Stimulated activated naive CD8-positive, alpha-beta T cell treated with anti-CD3 and anti-CD28 coated beads, Interleukin-15, Interleukin-2, amounts not matched to agents 100 ng/mL and 50 ng/mL, for 24 hours (primary cell): ENCODE measurements around the gene UBE2I.
"Not testable (repeated sequence)": the region's sequence is repeated elsewhere in the genome, so short reads cannot be mapped to it uniquely, and the experiment has no call there.

Experiments used
- H3K27ac Mint-ChIP-seq: one replicate; pipeline ENCODE4 v1.8.0; 2021; ENCODE audit warnings: mild to moderate bottlenecking, mixed read lengths
- H3K27me3 Mint-ChIP-seq: one replicate; pipeline ENCODE4 v1.8.0; 2021; ENCODE audit warnings: mixed read lengths
- H3K36me3 Mint-ChIP-seq: one replicate; pipeline ENCODE4 v1.8.0; 2021; ENCODE audit warnings: low read depth, mixed read lengths
- H3K4me1 Mint-ChIP-seq: one replicate; pipeline ENCODE4 v1.8.0; 2021; ENCODE audit warnings: low read depth, mixed read lengths
- H3K4me3 Mint-ChIP-seq: one replicate; pipeline ENCODE4 v1.8.0; 2021; ENCODE audit warnings: mild to moderate bottlenecking, mixed read lengths
- H3K9me3 Mint-ChIP-seq: one replicate; pipeline ENCODE4 v1.8.0; 2021; ENCODE audit warnings: mixed read lengths

The UBE2I gene

DNA sequence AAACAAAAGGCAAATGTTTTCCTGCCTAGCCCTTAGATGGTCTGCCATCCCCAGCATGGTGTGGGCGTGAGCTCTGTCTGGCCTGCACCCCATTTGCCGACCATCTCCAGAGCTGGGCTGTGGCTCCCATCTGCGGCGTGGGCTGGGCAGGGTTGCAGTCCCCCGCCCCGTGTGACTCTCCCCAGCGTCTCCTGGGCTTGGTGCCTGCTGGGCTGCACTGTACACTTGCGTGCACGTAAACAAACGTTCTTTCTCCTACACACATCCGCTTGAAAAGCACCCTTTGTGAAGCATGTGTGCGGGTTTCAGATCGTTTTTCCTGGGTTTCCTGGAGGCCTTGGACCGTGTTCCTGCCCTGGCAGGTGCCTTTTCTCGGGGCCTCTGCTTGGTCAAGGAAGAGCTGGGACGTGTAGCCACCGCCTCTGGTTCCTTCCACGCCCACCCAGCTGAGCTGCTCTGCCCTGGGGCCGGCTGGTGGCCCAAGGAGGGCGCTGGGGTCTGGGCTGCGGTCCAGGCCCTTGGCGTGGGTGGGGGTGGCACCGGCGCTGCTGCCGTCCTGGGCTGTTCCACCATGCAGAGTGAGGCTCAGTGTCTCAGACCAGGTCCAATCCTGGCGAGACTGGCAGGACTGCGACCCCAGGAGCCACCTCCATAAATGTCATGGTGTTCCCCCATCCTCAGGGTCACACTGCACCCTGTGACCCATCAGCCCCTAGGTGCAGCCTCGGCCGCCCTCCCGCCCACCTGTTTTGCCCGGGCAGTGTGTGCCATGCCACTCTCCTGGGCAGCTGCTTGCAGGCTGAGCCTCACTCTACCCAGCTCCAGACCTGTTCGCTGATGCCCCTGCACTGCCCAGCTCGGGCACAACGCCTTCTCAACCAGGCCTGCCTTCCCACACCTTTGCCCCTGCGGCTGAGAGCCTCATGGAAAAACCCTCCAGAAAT, 14.1 kb downstream of the UBE2I start:
- no peaks in the 10 kb centered on the region for H3K4me1 Mint-ChIP-seq

DNA sequence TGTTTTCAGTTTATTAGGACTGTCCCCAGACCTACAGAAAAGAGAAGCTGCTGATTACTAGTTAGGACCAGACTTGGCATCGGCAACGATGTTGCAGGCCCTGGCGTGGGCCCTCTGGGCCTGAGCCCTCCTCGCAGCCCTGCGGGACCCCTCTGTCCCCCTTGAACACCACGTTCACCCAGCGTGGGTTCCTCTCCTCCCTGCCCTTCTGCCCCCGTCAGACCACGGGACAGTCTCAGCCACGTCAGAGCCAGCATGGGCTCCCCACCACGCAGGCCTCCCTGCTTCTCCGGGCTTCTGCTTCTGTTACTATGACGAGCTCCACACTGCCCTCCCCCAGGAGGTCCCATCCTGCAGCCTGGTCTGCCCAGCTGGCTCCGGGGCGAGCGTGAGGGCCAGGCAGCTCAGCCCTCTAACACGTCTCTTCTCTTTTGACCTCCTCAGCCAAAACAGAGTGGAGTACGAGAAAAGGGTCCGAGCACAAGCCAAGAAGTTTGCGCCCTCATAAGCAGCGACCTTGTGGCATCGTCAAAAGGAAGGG, 14.9 kb downstream of the UBE2I start:
- Mint-ChIP-seq H3K4me1 (no peaks in the 10 kb centered on the region), H3K27me3 (no peaks in the 10 kb centered on the region), H3K9me3 (no peaks in the 10 kb centered on the region), H3K27ac (no peak overlapping the region), H3K36me3 (peaks cover 24% of the 10 kb centered on the region), H3K4me3 (no peak overlapping the region)

More for the DNA sequence above, 14.1 kb downstream of the UBE2I start:
- H3K9me3 Mint-ChIP-seq, result no peaks in the 10 kb centered on the region
- H3K4me3 Mint-ChIP-seq, result no peak overlapping the region
- no peak overlapping the region for H3K27ac Mint-ChIP-seq
- H3K36me3 Mint-ChIP-seq, result peaks cover 32% of the 10 kb centered on the region
- no peaks in the 10 kb centered on the region for H3K27me3 Mint-ChIP-seq

DNA sequence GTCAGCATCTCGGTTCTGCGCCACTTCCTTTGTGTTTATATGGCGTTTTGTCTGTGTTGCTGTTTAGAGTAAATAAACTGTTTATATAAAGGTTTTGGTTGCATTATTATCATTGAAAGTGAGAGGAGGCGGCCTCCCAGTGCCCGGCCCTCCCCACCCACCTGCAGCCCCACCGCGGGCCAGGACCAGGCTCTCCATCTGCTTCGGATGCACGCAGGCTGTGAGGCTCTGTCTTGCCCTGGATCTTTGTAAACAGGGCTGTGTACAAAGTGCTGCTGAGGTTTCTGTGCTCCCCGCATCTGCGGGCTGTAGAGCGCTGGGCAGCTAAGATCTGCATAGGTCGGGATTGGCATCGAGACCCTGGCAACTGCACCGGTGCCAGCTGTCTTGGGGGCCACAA, 15.8 kb downstream of the UBE2I start:
- H3K27ac Mint-ChIP-seq, result no peak overlapping the region
- no peaks in the 10 kb centered on the region for H3K9me3 Mint-ChIP-seq
- H3K27me3 Mint-ChIP-seq, result no peaks in the 10 kb centered on the region
- H3K4me3 Mint-ChIP-seq, result no peak overlapping the region
- H3K36me3 Mint-ChIP-seq, result peaks cover 15% of the 10 kb centered on the region
- no peaks in the 10 kb centered on the region for H3K4me1 Mint-ChIP-seq

DNA sequence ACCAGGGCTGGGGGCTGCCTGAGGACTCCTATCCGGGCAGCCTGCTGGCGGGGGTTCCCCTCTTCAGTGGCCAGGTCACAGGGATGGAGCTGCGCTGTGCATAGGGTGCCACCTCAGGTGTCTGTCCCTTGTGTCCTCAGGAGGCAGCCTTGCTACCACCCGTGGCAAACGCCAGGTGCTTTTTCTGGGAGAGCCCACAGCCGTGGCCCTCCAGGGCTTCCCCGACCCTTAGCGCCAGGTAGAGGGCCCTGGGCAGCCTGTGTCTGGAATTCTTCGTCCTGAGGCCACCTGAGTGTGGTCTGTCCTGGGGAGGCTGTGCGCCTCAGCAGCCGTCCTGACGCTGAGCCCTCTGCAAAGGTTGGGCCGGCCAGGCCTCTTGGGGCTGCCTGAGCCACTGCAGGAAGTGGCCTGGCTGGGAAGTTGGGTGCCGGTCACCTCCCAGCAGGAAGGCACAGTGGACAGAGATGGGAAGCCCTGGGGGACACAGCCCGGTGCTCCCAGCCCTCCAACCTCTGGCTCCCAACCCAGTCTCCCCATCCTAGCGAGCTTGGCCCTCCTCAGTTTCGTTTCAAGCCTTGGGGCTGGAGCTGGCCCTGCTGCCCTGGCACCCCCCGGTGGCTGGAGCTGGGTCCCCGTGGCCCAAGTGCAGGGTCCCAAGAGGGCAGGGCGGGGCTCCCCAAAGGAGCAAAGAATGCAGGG, 16.4 kb downstream of the UBE2I start:
- no peaks in the 10 kb centered on the region for H3K4me1 Mint-ChIP-seq
- peaks cover 12% of the 10 kb centered on the region for H3K36me3 Mint-ChIP-seq
- no peak overlapping the region for H3K27ac Mint-ChIP-seq
- no peaks in the 10 kb centered on the region for H3K9me3 Mint-ChIP-seq
- H3K27me3 Mint-ChIP-seq, result no peaks in the 10 kb centered on the region
- H3K4me3 Mint-ChIP-seq, result no peak overlapping the region

DNA sequence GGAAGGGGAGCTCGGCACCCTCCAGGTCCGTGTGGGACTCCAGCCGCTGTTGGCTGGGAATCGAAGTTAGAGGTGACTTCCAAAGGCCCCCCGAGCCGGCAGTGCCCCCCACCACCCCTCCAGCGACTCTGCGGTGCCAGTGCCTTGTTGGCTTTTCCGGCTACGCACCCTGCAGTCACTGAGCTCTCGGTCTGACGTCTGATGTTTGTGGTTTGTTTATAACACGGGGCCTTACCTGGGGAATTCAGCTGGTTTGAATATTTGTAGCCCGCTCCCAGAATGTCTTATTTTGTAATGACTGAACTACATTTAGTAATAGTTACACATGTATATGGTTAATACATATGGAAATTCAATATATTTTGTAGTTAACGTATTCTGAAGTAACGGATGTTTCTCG, 17.0 kb downstream of the UBE2I start:
- peaks cover 2% of the 10 kb centered on the region for H3K27me3 Mint-ChIP-seq
- no peaks in the 10 kb centered on the region for H3K9me3 Mint-ChIP-seq
- no peak overlapping the region for H3K27ac Mint-ChIP-seq
- H3K4me3 Mint-ChIP-seq, result no peak overlapping the region
- H3K36me3 Mint-ChIP-seq, result peaks cover 12% of the 10 kb centered on the region
- peaks cover 3% of the 10 kb centered on the region for H3K4me1 Mint-ChIP-seq

DNA sequence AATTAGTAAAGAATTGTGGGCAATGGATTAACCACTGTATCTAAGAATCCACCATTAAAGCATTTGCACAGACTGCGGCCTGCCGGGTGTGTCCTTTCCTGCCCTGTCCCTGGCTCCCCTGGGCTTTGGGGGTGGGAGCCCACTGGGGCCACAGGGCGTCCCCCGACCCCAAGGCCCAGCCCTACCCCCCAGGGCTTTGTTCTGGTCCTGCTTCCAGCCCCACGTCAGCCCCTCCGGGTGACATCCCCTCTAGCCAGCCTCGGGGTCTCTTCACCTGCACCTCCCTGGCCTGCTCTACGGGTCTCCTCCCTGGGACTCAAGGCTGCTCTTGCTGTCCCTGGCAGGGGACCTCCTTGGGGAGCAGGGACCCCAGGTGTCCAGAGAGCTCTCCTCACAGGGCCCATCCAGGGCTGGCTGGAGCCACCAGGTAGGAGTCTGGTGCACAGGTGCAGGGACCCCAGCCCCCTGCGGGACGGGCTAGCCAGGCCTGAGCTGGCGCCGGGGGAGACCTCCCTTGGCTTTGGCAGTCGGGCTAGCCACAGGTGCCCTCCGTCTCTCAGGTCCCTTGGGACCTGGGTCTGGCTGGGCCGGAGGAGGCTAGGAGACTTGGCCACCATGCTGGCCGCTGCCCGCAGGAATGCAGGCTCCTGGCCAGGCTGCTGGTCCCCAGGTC, 17.6 kb downstream of the UBE2I start:
- Mint-ChIP-seq H3K27me3 (peaks cover 6% of the 10 kb centered on the region), H3K27ac (no peak overlapping the region), H3K4me3 (no peak overlapping the region), H3K9me3 (no peaks in the 10 kb centered on the region), H3K36me3 (peaks cover 12% of the 10 kb centered on the region), H3K4me1 (peaks cover 7% of the 10 kb centered on the region)

DNA sequence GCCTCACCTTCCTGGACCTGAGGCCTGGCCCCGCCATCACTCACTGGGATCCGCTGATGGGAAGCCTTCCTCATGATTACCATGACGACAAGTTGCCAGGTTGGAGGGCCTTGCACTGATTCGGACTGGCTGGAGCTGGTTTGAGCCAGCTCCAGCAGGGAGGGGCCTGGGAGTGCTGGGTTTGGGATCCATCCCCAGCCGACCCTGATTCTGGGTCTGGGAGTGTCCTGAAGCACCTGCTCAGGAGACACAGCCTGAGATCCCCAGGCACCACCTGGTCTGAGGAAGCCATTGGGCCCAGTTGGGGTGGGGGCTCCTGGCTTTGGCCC, 18.1 kb downstream of the UBE2I start:
- Mint-ChIP-seq H3K27ac (no peak overlapping the region), H3K4me3 (no peak overlapping the region)

DNA sequence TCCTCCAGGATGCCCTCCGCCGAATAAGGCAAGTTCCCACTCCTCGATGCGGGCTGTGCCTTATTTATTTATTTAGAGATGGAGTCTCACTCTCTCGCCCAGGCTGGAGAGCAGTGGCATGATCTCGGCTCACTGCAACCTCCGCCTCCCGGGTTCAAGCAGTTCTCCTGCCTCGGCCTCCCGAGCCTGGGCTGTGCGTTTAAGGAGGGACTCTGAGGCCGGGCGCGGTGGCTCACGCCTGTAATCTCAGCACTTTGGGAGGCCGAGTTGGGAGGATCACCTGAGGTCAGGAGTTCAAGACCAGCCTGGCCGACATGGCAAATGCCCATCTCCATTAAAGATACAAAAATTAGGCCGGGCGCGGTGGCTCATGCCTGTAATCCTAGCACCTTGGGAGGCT, 18.7 kb downstream of the UBE2I start:
- not testable (repeated sequence) for H3K27ac Mint-ChIP-seq, H3K9me3 Mint-ChIP-seq, H3K4me3 Mint-ChIP-seq
- H3K4me1 Mint-ChIP-seq, result peaks cover 14% of the 10 kb centered on the region
- H3K36me3 Mint-ChIP-seq, result peaks cover 12% of the 10 kb centered on the region
- peaks cover 13% of the 10 kb centered on the region for H3K27me3 Mint-ChIP-seq

More for the DNA sequence above, 18.1 kb downstream of the UBE2I start:
- H3K9me3 Mint-ChIP-seq, result no peaks in the 10 kb centered on the region
- H3K4me1 Mint-ChIP-seq, result peaks cover 12% of the 10 kb centered on the region
- peaks cover 12% of the 10 kb centered on the region for H3K36me3 Mint-ChIP-seq
- H3K27me3 Mint-ChIP-seq, result peaks cover 11% of the 10 kb centered on the region

DNA sequence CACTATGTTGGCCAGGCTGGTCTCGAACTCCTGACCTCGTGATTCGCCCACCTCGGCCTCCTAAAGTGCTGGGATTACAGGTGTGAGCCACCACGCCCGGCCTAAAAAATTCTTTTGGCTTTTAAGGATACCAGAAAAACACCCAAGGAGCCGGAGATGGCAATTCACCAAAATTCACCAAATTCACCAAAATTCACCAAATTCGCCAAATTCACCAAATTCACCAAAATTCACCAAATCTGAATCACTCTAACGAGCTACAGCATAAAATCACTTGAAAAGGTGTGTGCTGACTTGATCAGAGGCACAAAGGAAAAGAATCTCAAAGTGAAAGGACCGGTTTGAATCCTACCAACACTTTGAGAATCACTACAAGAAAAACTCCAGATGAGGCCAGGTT, 19.5 kb downstream of the UBE2I start:
- not testable (repeated sequence) for H3K27ac Mint-ChIP-seq, H3K4me3 Mint-ChIP-seq, H3K36me3 Mint-ChIP-seq, H3K9me3 Mint-ChIP-seq
- Mint-ChIP-seq H3K4me1 (peaks cover 14% of the 10 kb centered on the region), H3K27me3 (peaks cover 13% of the 10 kb centered on the region)

DNA sequence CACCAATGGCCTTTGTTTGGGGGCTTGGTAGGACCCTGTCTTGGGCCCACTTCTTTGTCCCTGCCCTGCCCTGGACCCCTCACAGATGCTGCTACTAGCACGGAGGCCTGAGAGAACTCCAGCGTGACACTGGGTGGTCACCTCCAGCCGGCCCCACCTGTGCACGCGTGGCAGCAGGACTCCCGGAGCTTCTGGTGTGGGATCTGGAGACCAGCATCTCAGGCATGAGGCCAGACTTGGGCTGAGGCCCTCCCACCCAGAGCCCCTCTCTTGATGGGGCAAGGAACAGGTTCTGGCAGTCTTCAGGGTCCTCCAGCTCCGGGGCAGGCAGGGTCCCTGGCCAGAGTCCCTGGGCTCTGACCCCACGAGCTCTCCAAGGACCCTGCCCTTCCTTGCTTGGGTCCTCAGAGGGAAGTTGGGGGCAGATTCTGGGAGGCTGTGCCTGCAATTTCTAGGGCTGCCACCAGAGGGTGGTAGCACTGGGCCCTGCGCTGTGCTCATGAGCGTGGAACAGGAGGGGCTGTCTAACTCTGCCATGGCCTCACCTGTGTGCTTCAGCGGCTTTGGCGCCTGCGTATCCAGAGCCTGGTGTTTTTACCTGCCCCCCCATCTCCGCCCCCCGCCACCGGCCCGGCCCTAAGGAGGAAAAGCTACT, 21.0 kb downstream of the UBE2I start:
- peaks cover 4% of the 10 kb centered on the region for H3K36me3 Mint-ChIP-seq
- H3K27ac Mint-ChIP-seq, result no peak overlapping the region
- no peaks in the 10 kb centered on the region for H3K9me3 Mint-ChIP-seq
- H3K4me1 Mint-ChIP-seq, result peaks cover 14% of the 10 kb centered on the region
- H3K4me3 Mint-ChIP-seq, result no peak overlapping the region
- H3K27me3 Mint-ChIP-seq, result peaks cover 22% of the 10 kb centered on the region

DNA sequence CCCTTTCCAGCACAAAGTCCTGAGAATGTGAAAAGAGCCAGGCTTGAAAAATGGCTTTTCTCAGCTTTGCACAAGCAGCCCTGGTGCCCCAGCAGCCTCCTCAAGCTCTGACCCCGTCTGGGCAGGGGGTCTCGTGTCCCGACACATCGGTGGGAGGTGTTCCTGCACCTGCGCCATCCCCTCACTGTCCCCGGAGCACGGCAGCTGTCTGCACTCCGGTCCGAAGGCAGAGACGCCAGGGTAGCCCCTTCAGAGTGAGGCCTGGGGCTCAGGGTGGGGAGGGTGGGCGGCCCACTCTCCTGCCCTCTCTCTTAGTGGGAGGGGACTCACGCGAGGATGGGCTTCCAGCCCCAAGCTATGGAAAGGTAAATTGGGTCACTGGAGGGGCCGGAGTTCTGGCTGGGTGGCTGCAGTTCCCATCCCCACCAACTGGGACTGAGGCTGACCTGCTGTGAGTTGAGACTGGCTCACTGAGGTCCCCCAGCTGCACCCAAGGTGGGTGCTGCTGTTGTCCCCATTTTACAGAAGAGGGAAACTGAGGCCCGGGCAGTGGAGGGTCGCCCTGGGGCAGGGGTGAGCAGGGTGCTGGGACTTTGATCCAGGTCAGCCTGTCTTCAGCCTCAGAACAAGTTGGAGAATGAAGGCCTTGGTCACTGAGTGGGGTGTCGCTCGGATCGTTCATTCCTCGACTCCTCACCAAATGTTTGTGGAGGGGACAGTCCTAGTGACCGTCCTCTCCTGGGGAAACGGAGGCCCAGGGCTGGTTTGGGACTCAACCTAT, 21.7 kb downstream of the UBE2I start:
- Mint-ChIP-seq H3K4me3 (peak overlapping the region; percentile 7), H3K36me3 (peaks cover 4% of the 10 kb centered on the region), H3K4me1 (peaks cover 14% of the 10 kb centered on the region), H3K9me3 (no peaks in the 10 kb centered on the region), H3K27ac (no peak overlapping the region), H3K27me3 (peaks cover 22% of the 10 kb centered on the region)

DNA sequence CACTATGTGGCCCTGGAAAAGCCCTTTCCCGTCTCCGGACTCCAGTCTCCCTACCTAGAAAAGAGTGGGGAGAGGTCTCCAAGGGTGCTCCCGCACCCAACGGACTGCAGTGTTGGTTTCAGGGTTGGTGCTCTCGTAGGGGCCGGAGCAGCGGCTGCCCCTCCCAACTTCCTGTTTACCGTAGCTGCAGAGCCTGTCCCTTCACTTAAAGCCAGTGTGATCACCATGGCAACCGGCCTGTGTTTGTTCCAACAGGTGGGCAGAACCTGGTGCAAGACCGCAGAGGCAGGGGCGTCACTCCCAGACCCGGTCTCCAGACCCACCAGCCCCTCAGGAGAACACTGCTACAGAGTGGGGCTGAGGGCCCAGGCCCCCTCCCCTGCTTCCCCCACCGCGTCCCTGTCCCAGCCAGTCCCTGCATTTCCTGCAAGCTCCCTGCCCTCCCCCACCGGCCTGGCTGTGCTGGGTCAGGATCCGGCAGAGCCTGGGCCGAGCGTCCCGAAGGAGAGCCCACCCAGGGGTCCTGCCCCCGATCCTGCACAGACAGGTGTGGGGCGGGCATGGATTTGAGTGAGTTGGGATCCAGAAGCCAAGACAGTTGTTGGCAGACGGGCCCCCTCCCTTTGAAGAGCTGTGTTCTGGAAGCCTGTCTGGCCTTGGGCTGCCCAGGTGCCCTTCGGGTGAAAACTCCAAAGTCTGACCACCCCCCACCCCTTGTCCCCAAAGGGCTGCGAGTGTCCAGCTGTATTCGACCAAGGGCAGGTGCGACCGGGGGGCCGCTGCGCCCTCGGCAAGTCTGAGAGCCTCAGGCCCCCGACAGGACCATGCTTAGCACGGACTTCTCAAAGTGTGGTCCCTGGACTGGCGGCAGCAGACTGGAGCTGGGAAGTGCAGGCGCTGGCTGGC, 22.5 kb downstream of the UBE2I start:
- no peaks in the 10 kb centered on the region for H3K36me3 Mint-ChIP-seq
- no peaks in the 10 kb centered on the region for H3K9me3 Mint-ChIP-seq
- peak overlapping the region; percentile 61 for H3K4me3 Mint-ChIP-seq
- H3K4me1 Mint-ChIP-seq, result peaks cover 14% of the 10 kb centered on the region
- H3K27me3 Mint-ChIP-seq, result peaks cover 22% of the 10 kb centered on the region
- H3K27ac Mint-ChIP-seq, result no peak overlapping the region

DNA sequence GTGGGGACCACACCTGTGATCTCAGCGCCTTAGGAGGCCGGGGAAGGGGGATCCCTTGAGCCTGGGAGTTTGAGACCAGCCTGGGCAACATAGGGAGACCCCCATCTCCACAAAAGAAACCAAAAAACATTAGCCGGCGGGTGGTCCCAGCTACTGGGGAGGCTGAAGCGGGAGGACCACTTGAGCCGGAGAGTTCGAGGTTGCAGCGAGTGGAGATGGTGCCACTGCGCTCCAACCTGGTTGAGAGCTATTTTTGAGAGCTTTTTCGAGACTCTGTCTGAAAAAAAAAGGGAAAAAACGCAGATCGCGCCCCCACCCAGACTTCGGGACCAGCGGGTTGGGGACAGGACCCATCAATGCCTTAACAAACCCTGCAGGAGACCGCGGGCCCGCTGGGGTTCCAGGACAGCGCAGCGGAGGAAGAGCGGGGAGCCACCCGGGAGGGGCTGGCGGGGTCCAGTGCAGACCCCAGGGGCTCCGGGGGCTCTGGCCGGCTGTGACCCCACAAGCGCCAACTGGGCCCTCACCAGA, 23.2 kb downstream of the UBE2I start:
- peak overlapping the region; percentile 61 for H3K4me3 Mint-ChIP-seq
- H3K9me3 Mint-ChIP-seq, result no peaks in the 10 kb centered on the region
- peaks cover 14% of the 10 kb centered on the region for H3K4me1 Mint-ChIP-seq
- H3K27me3 Mint-ChIP-seq, result peaks cover 22% of the 10 kb centered on the region
- no peaks in the 10 kb centered on the region for H3K36me3 Mint-ChIP-seq
- no peak overlapping the region for H3K27ac Mint-ChIP-seq
